Tibial nerve (tissue), 4 donors: ENCODE measurements around the gene THG1L. TPM values are rescaled to one million over a fixed set of nuclear protein-coding genes. Genes with fewer than 3 reads are reported as not detected.
A peak's percentile ranks its signal among the peaks of the same experiment; 100 is the strongest.

ENCODE experiments used
- DNase-seq, 2 donors: peaks; one replicate each; pipeline ENCODE4 v3.0.0-alpha.2; 2019; ENCODE audit warnings: low spot score in 2 of 2
- H3K27ac ChIP-seq, 4 donors: fragments of 200-600 bp; sonication (generic) in 3 of 4; one replicate each; pipeline ENCODE4 v1.5.1; 2017 to 2019; ENCODE audit warnings: mild to moderate bottlenecking in 1 of 4
- H3K27me3 ChIP-seq, 2 donors: fragments of 200-600 bp; sonication (generic) in 1 of 2; one replicate each; pipeline versions ENCODE4 v1.5.1 to v1.6.0; 2017 to 2019
- H3K36me3 ChIP-seq, 3 donors: fragments of 200-600 bp; sonication (generic); one replicate each; pipeline ENCODE4 v1.5.1; 2018 to 2019
- H3K4me1 ChIP-seq, 4 donors: fragments of 200-600 bp; sonication (generic) in 3 of 4; one replicate each; pipeline ENCODE4 v1.5.1; 2017 to 2019
- H3K4me3 ChIP-seq, 4 donors: fragments of 200-600 bp; sonication (generic) in 3 of 4; one replicate each; pipeline ENCODE4 v1.5.1; 2017 to 2019; ENCODE audit warnings: mild to moderate bottlenecking in 1 of 4, moderate library complexity in 1 of 4
- H3K9me3 ChIP-seq, 4 donors: fragments of 200-600 bp; sonication (generic) in 3 of 4; one replicate each; pipeline ENCODE4 v1.5.1; 2017 to 2019
- CTCF ChIP-seq, 5 experiments: fragments of 200-600 bp in 3 of 5; fragments of 450-650 bp in 2 of 5; sonication (generic) in 3 of 5; IDR thresholded peaks; one replicate each; pipeline ENCODE4 v1.5.1; 2016 to 2019; ENCODE audit warnings: antibody characterized with exemption in 5 of 5, mild to moderate bottlenecking in 3 of 5, moderate library complexity in 2 of 5
- EP300 ChIP-seq, 2 donors: sonication (generic); formaldehyde crosslinking; IDR thresholded peaks; one replicate each; pipeline ENCODE4 v1.6.1; 2017; ENCODE audit warnings: antibody characterized with exemption in 2 of 2, mild to moderate bottlenecking in 1 of 2
- POLR2A ChIP-seq, 2 donors: fragments of 450-650 bp; IDR thresholded peaks; one replicate each; pipeline ENCODE4 v1.6.1; 2017; ENCODE audit warnings: antibody characterized with exemption in 2 of 2, mild to moderate bottlenecking in 2 of 2, moderate library complexity in 2 of 2
- WGBS, 2 donors: methylation state at CpG; one replicate each; pipeline ENCODE4 v1.1.5; 2018; 5-methylcytosine and 5-hydroxymethylcytosine counted together
- total RNA-seq, 4 donors: library from RNA; depleted of rRNA; stranded (reverse); fragments of >200 nt; gene quantifications; one replicate each; pipeline ENCODE4 v1.1.0, GENCODE V29; 2016

THG1L gene
- total RNA-seq, 4 donors from 2014 or later = 4.9 to 11.5 (median 9.2) TPM

GRCh38 chr5:157749462-157749799 is 18.2 kb downstream of the THG1L start:
- H3K27me3 ChIP-seq = no peaks in the 10 kb centered on the region
- WGBS, 2 donors = 84 to 88% methylated on average over 11 of the region's 11 CpGs
- TF ChIP-seq EP300 (IDR thresholded peaks at IDR 0.05) (no peak), POLR2A (IDR thresholded peaks at IDR 0.05) (no peak), CTCF (IDR thresholded peaks at IDR 0.05) (no peak)
- no peak for DNase-seq
- H3K4me1 ChIP-seq = peaks cover 0 to 11% (median 5%) of the 10 kb centered on the region in 4 donors
- no peaks in the 10 kb centered on the region for H3K9me3 ChIP-seq
- H3K27ac ChIP-seq = no peak overlapping the region
- H3K36me3 ChIP-seq = peaks cover 0 to 29% (median 0%) of the 10 kb centered on the region in 3 donors
- no peak overlapping the region for H3K4me3 ChIP-seq

GRCh38 chr5:157750320-157750719 is 19.1 kb downstream of the THG1L start:
- H3K27ac ChIP-seq = no peak overlapping the region
- DNase-seq = no peak
- TF ChIP-seq EP300 (IDR thresholded peaks at IDR 0.05) = no peak
- TF ChIP-seq CTCF (IDR thresholded peaks at IDR 0.05) = no peak
- TF ChIP-seq POLR2A (IDR thresholded peaks at IDR 0.05) = no peak
- peaks cover 0 to 2% (median 0%) of the 10 kb centered on the region in 4 donors for H3K4me1 ChIP-seq
- no peak overlapping the region for H3K4me3 ChIP-seq
- H3K9me3 ChIP-seq = no peaks in the 10 kb centered on the region
- H3K36me3 ChIP-seq = peaks cover 0 to 38% (median 0%) of the 10 kb centered on the region in 3 donors
- 84 to 94% methylated on average over 1 of the region's 1 CpG for WGBS, 2 donors
- no peaks in the 10 kb centered on the region for H3K27me3 ChIP-seq

GRCh38 chr5:157756122-157756521 is 24.9 kb downstream of the THG1L start:
- Histone ChIP-seq H3K9me3 (no peaks in the 10 kb centered on the region), H3K27ac (no peak overlapping the region), H3K27me3 (no peaks in the 10 kb centered on the region), H3K4me3 (no peak overlapping the region), H3K4me1 (no peaks in the 10 kb centered on the region), H3K36me3 (peaks cover 0 to 84% (median 0%) of the 10 kb centered on the region in 3 donors)
- TF ChIP-seq EP300 (IDR thresholded peaks at IDR 0.05) = no peak
- no peak for TF ChIP-seq POLR2A (IDR thresholded peaks at IDR 0.05)
- TF ChIP-seq CTCF (IDR thresholded peaks at IDR 0.05) = no peak
- WGBS, 2 donors = 91 to 95% methylated on average over 3 of the region's 3 CpGs
- no peak for DNase-seq

- H3K4me3 ChIP-seq = no peak overlapping the region
- DNase-seq = no peak
- no peaks in the 10 kb centered on the region for H3K9me3 ChIP-seq
- peaks cover 0 to 7% (median 0%) of the 10 kb centered on the region in 4 donors for H3K4me1 ChIP-seq
- peaks cover 0 to 62% (median 0%) of the 10 kb centered on the region in 3 donors for H3K36me3 ChIP-seq
- TF ChIP-seq EP300 (IDR thresholded peaks at IDR 0.05) (no peak), CTCF (IDR thresholded peaks at IDR 0.05) (no peak), POLR2A (IDR thresholded peaks at IDR 0.05) (no peak)
- H3K27me3 ChIP-seq = no peaks in the 10 kb centered on the region
- H3K27ac ChIP-seq = no peak overlapping the region
- 76 to 94% methylated on average over 1 of the region's 1 CpG for WGBS, 2 donors
These were observed 27.5 kb downstream of the THG1L start for GRCh38 chr5:157758706-157759105.

GRCh38 chr5:157761690-157762621 is 30.7 kb downstream of the THG1L start:
- TF ChIP-seq EP300 (IDR thresholded peaks at IDR 0.05) (no peak), CTCF (IDR thresholded peaks at IDR 0.05) (peak; percentile 57 to 76 (median 69))
- no peaks in the 10 kb centered on the region for H3K9me3 ChIP-seq
- H3K27me3 ChIP-seq = no peaks in the 10 kb centered on the region

More at GRCh38 chr5:157761690-157762621, 30.7 kb downstream of the THG1L start:
- no peak for DNase-seq
- H3K36me3 ChIP-seq = peaks cover 0 to 30% (median 0%) of the 10 kb centered on the region in 3 donors
- H3K4me1 ChIP-seq = peaks cover 0 to 7% (median 0%) of the 10 kb centered on the region in 4 donors
- H3K27ac ChIP-seq = no peak overlapping the region
- H3K4me3 ChIP-seq = no peak overlapping the region
- 37 to 40% methylated on average over 10 of the region's 10 CpGs for WGBS, 2 donors
